ENCODE results near the gene RBM23.

The RBM23 gene

GRCh38 chr14:22852940-22853767, 65.8 kb downstream of the RBM23 start (continued):
- TF ChIP-seq ZBTB10 (tag by site-specific recombination; IDR thresholded peaks at IDR 0.05) (0 out of 2 replicates have a peak, but pooled peaks have one; percentile 18), HOXA7 (CRISPR knock-in tag; IDR thresholded peaks at IDR 0.05; ENCODE audit: borderline replicate concordance) (no peak), AEBP2 (tag by site-specific recombination; IDR thresholded peaks at IDR 0.05; ENCODE audit: borderline replicate concordance) (no peak), ZBTB6 (tag by site-specific recombination; IDR thresholded peaks at IDR 0.05) (no peak), PRDM1 (tag by site-specific recombination; IDR thresholded peaks at IDR 0.05) (no peak), ZNF280C (tag by site-specific recombination; IDR thresholded peaks at IDR 0.05) (no peak), ZNF624 (tag by site-specific recombination; IDR thresholded peaks at IDR 0.05) (no peak), ZNF621 (tag by site-specific recombination; IDR thresholded peaks at IDR 0.05) (no peak), ZNF354C (tag by site-specific recombination; IDR thresholded peaks at IDR 0.05; ENCODE audit: borderline replicate concordance, low read depth) (no peak), ZNF133 (tag by site-specific recombination; IDR thresholded peaks at IDR 0.05) (no peak), ZNF514 (tag by site-specific recombination; IDR thresholded peaks at IDR 0.05) (no peak), ZNF37A (tag by site-specific recombination; IDR thresholded peaks at IDR 0.05) (no peak), SP3 (tag by site-specific recombination; IDR thresholded peaks at IDR 0.05) (peak; percentile 39; the same call in 1 of the 2 replicates), SALL2 (tag by site-specific recombination; IDR thresholded peaks at IDR 0.05; ENCODE audit: borderline replicate concordance) (no peak), KLF10 (tag by site-specific recombination; IDR thresholded peaks at IDR 0.05) (no peak), ZNF639 (tag by site-specific recombination; IDR thresholded peaks at IDR 0.05) (no peak; the same call in 1 of the 2 replicates), IKZF3 (tag by site-specific recombination; IDR thresholded peaks at IDR 0.05) (no peak), ZNF701 (tag by site-specific recombination; IDR thresholded peaks at IDR 0.05) (no peak), MYNN (tag by site-specific recombination; IDR thresholded peaks at IDR 0.05; ENCODE audit: borderline replicate concordance) (no peak), ZNF174 (tag by site-specific recombination; IDR thresholded peaks at IDR 0.05) (no peak), ZNF341 (tag by site-specific recombination; IDR thresholded peaks at IDR 0.05; ENCODE audit: low read depth) (no peak), SP2 (tag by site-specific recombination; IDR thresholded peaks at IDR 0.05) (no peak), ZNF302 (tag by site-specific recombination; IDR thresholded peaks at IDR 0.05; ENCODE audit: low read depth) (no peak)
